LNCAP (cell line): Measurements from ENCODE around the gene HAPLN3.

Source experiments
- CTCF ChIP-seq: fragments of 450-650 bp; IDR thresholded peaks from 2 replicates; pipeline ENCODE4 v1.5.1; 2017; ENCODE audit warnings: mild to moderate bottlenecking

The HAPLN3 gene

GRCh38 chr15:88905576-88905975, 10.2 kb upstream of the HAPLN3 start:
- no peak for TF ChIP-seq CTCF

- TF ChIP-seq CTCF = peak; percentile 95
These were observed 9.4 kb upstream of the HAPLN3 start for GRCh38 chr15:88904624-88905327.

- no peak for TF ChIP-seq CTCF
These were observed 8.9 kb upstream of the HAPLN3 start for GRCh38 chr15:88904257-88904623.

- TF ChIP-seq CTCF = no peak
These were observed 7.5 kb upstream of the HAPLN3 start for GRCh38 chr15:88902846-88903245.

- TF ChIP-seq CTCF = no peak
These were observed 7.0 kb upstream of the HAPLN3 start for GRCh38 chr15:88902221-88902835.

GRCh38 chr15:88901508-88902220, 6.3 kb upstream of the HAPLN3 start:
- TF ChIP-seq CTCF = no peak

- no peak for TF ChIP-seq CTCF
These were observed 5.7 kb upstream of the HAPLN3 start for GRCh38 chr15:88900982-88901418.
